AG04450 (cell line): Measurements from ENCODE around the gene ZNF579. TPM values are rescaled to one million over a fixed set of nuclear protein-coding genes. Genes with fewer than 3 reads are reported as not detected.

Experiments used
- CTCF ChIA-PET: fragments of 300-600, 350-600 bp; formaldehyde crosslinking; extraction: SDS; loops from one replicate; lab custom pipeline; 2022; ENCODE audit warnings: antibody characterized with exemption, inconsistent platforms; lab: Charles Lee
- POLR2A ChIA-PET: fragments of 350-600 bp; formaldehyde crosslinking; extraction: SDS; loops from one replicate; lab custom pipeline; 2021; ENCODE audit warnings: antibody characterized with exemption, inconsistent platforms; lab: Yijun Ruan, JAX
- DNase-seq: peaks from one replicate; pipeline ENCODE4 v3.0.0-alpha.2; 2011; ENCODE audit warnings: low read depth, low spot score
- H3K27ac ChIP-seq: one replicate; pipeline ENCODE4 v1.5.1; 2012; ENCODE audit warnings: low read depth, low read length, control low read depth
- H3K27me3 ChIP-seq: one replicate; pipeline ENCODE4 v1.6.0; 2012; ENCODE audit warnings: low read length; ENCODE audit not compliant: control insufficient read depth, insufficient read depth
- H3K4me3 ChIP-seq: 2 replicates; pipeline ENCODE4 v1.5.1; 2011; ENCODE audit warnings: mild to moderate bottlenecking, low read depth, low read length, control low read depth
- H3K9me3 ChIP-seq: 2 replicates; pipeline ENCODE4 v1.5.1; 2012; ENCODE audit warnings: low read length; ENCODE audit not compliant: control insufficient read depth, insufficient read depth
- CTCF ChIP-seq: IDR thresholded peaks from 2 replicates; pipeline ENCODE4 v1.5.1; 2011; ENCODE audit warnings: low read depth, low read length, control low read depth, inconsistent platforms
- polyA plus RNA-seq: library from polyadenylated mRNA; depleted of rRNA; stranded (reverse); fragments of >200 nt; gene quantifications from 2 replicates; pipeline ENCODE4 v1.2.3, GENCODE V29; 2011

ZNF579 gene
- polyA plus RNA-seq, 1 experiment: 4.2 TPM

GRCh38 chr19:55613930-55614710 lies 33.5 kb upstream of the ZNF579 start:
- POLR2A ChIA-PET: no interaction called here
- H3K27me3 ChIP-seq: no peaks in the 10 kb centered on the region
- no peak for DNase-seq
- H3K4me3 ChIP-seq: no peak overlapping the region
- peaks cover 12% of the 10 kb centered on the region for H3K9me3 ChIP-seq
- no peak overlapping the region for H3K27ac ChIP-seq
- CTCF ChIA-PET: no interaction called here
- TF ChIP-seq CTCF: no peak

GRCh38 chr19:55613396-55613795 lies 32.7 kb upstream of the ZNF579 start:
- POLR2A ChIA-PET: no interaction called here
- CTCF ChIA-PET: no interaction called here
- no peak for DNase-seq

GRCh38 chr19:55611983-55612645 lies 31.5 kb upstream of the ZNF579 start:
- H3K9me3 ChIP-seq: peaks cover 12% of the 10 kb centered on the region
- CTCF ChIA-PET: no interaction called here
- H3K27ac ChIP-seq: no peak overlapping the region
- no peak for DNase-seq
- H3K4me3 ChIP-seq: no peak overlapping the region
- TF ChIP-seq CTCF: no peak
- H3K27me3 ChIP-seq: no peaks in the 10 kb centered on the region
- POLR2A ChIA-PET: no interaction called here

More at GRCh38 chr19:55613396-55613795, 32.7 kb upstream of the ZNF579 start:
- no peaks in the 10 kb centered on the region for H3K27me3 ChIP-seq
- H3K9me3 ChIP-seq: peaks cover 12% of the 10 kb centered on the region
- no peak overlapping the region for H3K27ac ChIP-seq
- no peak for TF ChIP-seq CTCF
- H3K4me3 ChIP-seq: no peak overlapping the region

- no peak for TF ChIP-seq CTCF
- Histone ChIP-seq H3K27ac (no peak overlapping the region), H3K9me3 (peaks cover 9% of the 10 kb centered on the region), H3K27me3 (no peaks in the 10 kb centered on the region), H3K4me3 (no peak overlapping the region)
- no peak for DNase-seq
- CTCF ChIA-PET: interaction anchor here (1.0 to 1.4 kb wide), 2 partner anchors 95 to 107 kb away, joined by 5 to 7 read pairs; no protein-coding TSS in a partner anchor
- POLR2A ChIA-PET: interaction anchor here (1.4 kb wide), 1 partner anchor 13 kb away, joined by 6 read pairs; the partner anchor contains the start of gene ZNF784
Measured at GRCh38 chr19:55611300-55611982, 30.8 kb upstream of the ZNF579 start.
